HCT116 (cell line): ENCODE measurements around the gene AGBL1. TPM values are rescaled to one million over a fixed set of nuclear protein-coding genes. Genes with fewer than 3 reads are reported as not detected.
"Not testable (repeated sequence)": the region's sequence is repeated elsewhere in the genome, so short reads cannot be mapped to it uniquely, and the experiment has no call there.

Experiments used
- ATAC-seq: fragments of 200-7000 bp; cut with Tn5 transposase; 2 replicates; pipeline ENCODE4 v1.9.1; 2020; ENCODE audit warnings: mild to moderate bottlenecking, moderate library complexity
- BruUV-seq: library from RNA; stranded (reverse); fragments of 400-500 nt; replicated peaks from 2 replicates; lab custom pipeline; 2021; lab: Mats Ljungman, UMichigan
- CTCF ChIA-PET: fragments of 300-600 bp; sonication (Branson Sonifier 250); formaldehyde crosslinking; loops from one replicate; lab custom pipeline; 2021; ENCODE audit warnings: antibody characterized with exemption; lab: Charles Lee
- POLR2A ChIA-PET: fragments of 300-600, 350-600 bp; sonication (Branson Sonifier 250); formaldehyde crosslinking; loops from one replicate; lab custom pipeline; 2021; ENCODE audit warnings: antibody characterized with exemption; lab: Charles Lee
- RAD21 ChIA-PET, 2 experiments: fragments of 300-600 bp; sonication (Branson Sonifier 250); formaldehyde crosslinking; loops; one replicate each; lab custom pipeline; 2023; ENCODE audit warnings: low total read pairs in 2 of 2; ENCODE audit not compliant: uncharacterized antibody in 2 of 2, unreplicated experiment in 2 of 2, low non-redundant PET in 1 of 2; lab: Charles Lee
- DNase-seq: peaks from one replicate; pipeline ENCODE4 v3.0.0-alpha.2; 2010; ENCODE audit warnings: low read depth, low spot score
- H2AFZ ChIP-seq: fragments of 200-600 bp; shearing (Covaris generic), sonication (generic); 2 replicates; pipeline ENCODE4 v1.6.1; 2017; ENCODE audit warnings: low read depth, mixed run types, mixed read lengths, antibody characterized with exemption, low read length; ENCODE audit not compliant: poor library complexity, severe bottlenecking
- H3K27ac ChIP-seq: 2 replicates; pipeline ENCODE4 v1.5.1; 2012; ENCODE audit warnings: low read depth, low read length
- H3K27me3 ChIP-seq: fragments of 200-600 bp; sonication (generic); 2 replicates; pipeline ENCODE4 v1.6.1; 2016; ENCODE audit warnings: mixed run types, low read length, mixed read lengths; ENCODE audit not compliant: insufficient read depth
- H3K36me3 ChIP-seq, 2 experiments: fragments of 200-500 bp in 1 of 2; fragments of 200-600 bp in 1 of 2; sonication (Bioruptor generic) in 1 of 2; sonication (generic) in 1 of 2; 2 replicates each; pipeline versions ENCODE4 v1.5.1 to v1.6.1; 2014 to 2016; ENCODE audit warnings: low read length in 2 of 2, inconsistent platforms in 1 of 2, mixed read lengths in 1 of 2, mixed run types in 1 of 2; ENCODE audit not compliant: insufficient read depth in 2 of 2, control insufficient read depth in 1 of 2
- H3K4me1 ChIP-seq, 2 experiments: fragments of 200-600 bp in 1 of 2; sonication (generic) in 1 of 2; 2 replicates each; pipeline versions ENCODE4 v1.5.1 to v1.6.1; 2012 to 2017; ENCODE audit warnings: low read length in 2 of 2, inconsistent platforms in 1 of 2, mild to moderate bottlenecking in 1 of 2, mixed read lengths in 1 of 2, mixed run types in 1 of 2, moderate library complexity in 1 of 2; ENCODE audit not compliant: insufficient read depth in 2 of 2, control insufficient read depth in 1 of 2
- H3K4me2 ChIP-seq: fragments of 200-600 bp; sonication (generic); 2 replicates; pipeline ENCODE4 v1.6.1; 2017; ENCODE audit warnings: mixed run types, low read length, mixed read lengths
- H3K4me3 ChIP-seq, 2 experiments: fragments of 200-600 bp in 1 of 2; sonication (generic) in 1 of 2; replicated peaks in 1 of 2; 2 replicates each; pipeline ENCODE4 v1.5.1; 2011 to 2016; ENCODE audit warnings: low read length in 2 of 2, control low read depth in 1 of 2, low read depth in 1 of 2, mild to moderate bottlenecking in 1 of 2, mixed read lengths in 1 of 2, mixed run types in 1 of 2
- H3K79me2 ChIP-seq: fragments of 200-600 bp; sonication (generic); 2 replicates; pipeline ENCODE4 v1.6.1; 2017; ENCODE audit warnings: mild to moderate bottlenecking, mixed run types, low read length, moderate library complexity, mixed read lengths; ENCODE audit not compliant: insufficient read depth
- H3K9ac ChIP-seq: fragments of 200-600 bp; sonication (generic); 2 replicates; pipeline ENCODE4 v1.6.1; 2016; ENCODE audit warnings: low read length, mixed read lengths
- H3K9me2 ChIP-seq: fragments of 200-600 bp; sonication (generic), shearing (Covaris generic); 2 replicates; pipeline ENCODE4 v1.6.1; 2017; ENCODE audit warnings: mixed run types, mild to moderate bottlenecking, moderate library complexity; ENCODE audit not compliant: insufficient read depth
- H3K9me3 ChIP-seq, 2 experiments: fragments of 200-500 bp in 1 of 2; fragments of 200-600 bp in 1 of 2; sonication (Bioruptor generic) in 1 of 2; sonication (generic) in 1 of 2; 2 replicates each; pipeline ENCODE4 v1.6.1; 2014 to 2017; ENCODE audit warnings: low read length in 2 of 2, mixed read lengths in 2 of 2, inconsistent platforms in 1 of 2, low read depth in 1 of 2, mild to moderate bottlenecking in 1 of 2, mixed run types in 1 of 2, moderate library complexity in 1 of 2; ENCODE audit not compliant: control insufficient read depth in 1 of 2, insufficient read depth in 1 of 2
- H4K20me1 ChIP-seq: fragments of 200-600 bp; sonication (generic), shearing (Covaris generic); 2 replicates; pipeline ENCODE4 v1.6.1; 2017; ENCODE audit warnings: mixed run types, mild to moderate bottlenecking, moderate library complexity; ENCODE audit not compliant: insufficient read depth
- CEBPB ChIP-seq: IDR thresholded peaks from 2 replicates; pipeline ENCODE4 v1.6.1; 2012; ENCODE audit warnings: low read depth
- EZH2 ChIP-seq: fragments of 200-600 bp; sonication (generic); IDR thresholded peaks from 2 replicates; pipeline ENCODE4 v1.6.1; 2017; ENCODE audit warnings: antibody characterized with exemption, mixed run types
- FOSL1 ChIP-seq: IDR thresholded peaks from 2 replicates; pipeline ENCODE4 v1.6.1; 2012; ENCODE audit warnings: low read depth
- POLR2AphosphoS5 ChIP-seq: IDR thresholded peaks from 2 replicates; pipeline ENCODE4 v1.6.1; 2011; ENCODE audit warnings: mild to moderate bottlenecking, low read depth, low read length, moderate library complexity
- RAD21 ChIP-seq: IDR thresholded peaks from 2 replicates; pipeline ENCODE4 v1.6.1; 2012; ENCODE audit warnings: low read depth, mild to moderate bottlenecking
- SRF ChIP-seq: IDR thresholded peaks from 2 replicates; pipeline ENCODE4 v1.6.1; 2012; ENCODE audit warnings: low read depth
- ZFX ChIP-seq: fragments of 450-650 bp; IDR thresholded peaks from 2 replicates; pipeline ENCODE4 v1.6.1; 2017
- intact Hi-C: fragments of 100-400 bp; cut with micrococcal nuclease; formaldehyde crosslinking; loops from 2 replicates; pipeline ENCODE4 v1.10.0; 2022
- total RNA-seq: library from RNA; stranded (reverse); gene quantifications from one replicate; pipeline ENCODE4 v1.2.1, GENCODE V29; 2021; ENCODE audit not compliant: unreplicated experiment
- TF ChIP-seq, protein P1 (sequence below), 3 experiments: fragments of 200-600 bp in 1 of 3; sonication (generic) in 1 of 3; IDR thresholded peaks in 2 of 3; conservative IDR thresholded peaks in 1 of 3; 2 replicates each; pipeline ENCODE4 v1.5.1; 2012 to 2017; ENCODE audit warnings: low read depth in 2 of 3, low read length in 2 of 3, antibody characterized with exemption in 1 of 3, borderline replicate concordance in 1 of 3, control low read depth in 1 of 3, mild to moderate bottlenecking in 1 of 3, mixed read lengths in 1 of 3, mixed run types in 1 of 3, moderate library complexity in 1 of 3; ENCODE audit not compliant: insufficient read depth in 1 of 3
- TF ChIP-seq, protein P2 (sequence below): IDR thresholded peaks from 2 replicates; pipeline ENCODE4 v1.6.1; 2012
- TF ChIP-seq, protein P3 (sequence below): IDR thresholded peaks from 2 replicates; pipeline ENCODE4 v1.6.1; 2012

AGBL1 gene
- total RNA-seq, 1 experiment from 2014 or later = not detected

DNA sequence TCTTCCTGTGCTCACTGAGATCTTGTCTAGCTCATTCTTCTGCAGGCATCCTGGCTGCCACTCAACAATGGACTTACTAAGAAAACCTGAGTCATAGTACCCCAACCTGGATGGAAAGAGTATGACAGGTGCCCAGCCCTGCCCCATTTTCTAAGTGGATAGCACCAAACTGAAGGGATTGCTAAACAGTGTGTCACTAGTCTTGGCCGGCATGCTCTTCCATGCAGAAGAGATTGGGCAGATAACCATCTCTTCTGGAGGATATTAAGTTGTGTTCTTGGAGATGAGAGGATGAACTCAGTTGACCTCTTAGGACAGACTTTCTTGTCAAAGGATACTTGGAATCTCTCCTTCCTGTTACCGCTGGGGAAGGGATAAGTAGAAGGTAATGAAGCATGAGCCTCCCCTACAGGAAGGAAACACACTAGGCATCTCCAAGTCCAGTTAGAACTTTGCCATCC lies 797.5 kb downstream of the AGBL1 start:
- no peaks in the 10 kb centered on the region for H3K4me1 ChIP-seq
- CTCF ChIA-PET = no interaction called here
- intact Hi-C loops = no loop called here
- POLR2A ChIA-PET = no interaction called here
- H4K20me1 ChIP-seq = no peaks in the 10 kb centered on the region
- no peak overlapping the region for H3K27ac ChIP-seq
- no peaks in the 10 kb centered on the region for H3K27me3 ChIP-seq
- no peak for DNase-seq
- no peaks in the 10 kb centered on the region for H3K36me3 ChIP-seq
- no TSS peak for BruUV-seq
- RAD21 ChIA-PET = no interaction called here
- no peak overlapping the region for H3K9ac ChIP-seq
- H3K4me2 ChIP-seq = no peak overlapping the region
- no peaks in the 10 kb centered on the region for H3K9me2 ChIP-seq
- H3K79me2 ChIP-seq = no peaks in the 10 kb centered on the region
- no peak overlapping the region for H2AFZ ChIP-seq
- H3K9me3 ChIP-seq = peaks cover 0 to 22% of the 10 kb centered on the region in 2 experiments; a peak in 2 of 4 replicates
- TF ChIP-seq, protein P1, sequence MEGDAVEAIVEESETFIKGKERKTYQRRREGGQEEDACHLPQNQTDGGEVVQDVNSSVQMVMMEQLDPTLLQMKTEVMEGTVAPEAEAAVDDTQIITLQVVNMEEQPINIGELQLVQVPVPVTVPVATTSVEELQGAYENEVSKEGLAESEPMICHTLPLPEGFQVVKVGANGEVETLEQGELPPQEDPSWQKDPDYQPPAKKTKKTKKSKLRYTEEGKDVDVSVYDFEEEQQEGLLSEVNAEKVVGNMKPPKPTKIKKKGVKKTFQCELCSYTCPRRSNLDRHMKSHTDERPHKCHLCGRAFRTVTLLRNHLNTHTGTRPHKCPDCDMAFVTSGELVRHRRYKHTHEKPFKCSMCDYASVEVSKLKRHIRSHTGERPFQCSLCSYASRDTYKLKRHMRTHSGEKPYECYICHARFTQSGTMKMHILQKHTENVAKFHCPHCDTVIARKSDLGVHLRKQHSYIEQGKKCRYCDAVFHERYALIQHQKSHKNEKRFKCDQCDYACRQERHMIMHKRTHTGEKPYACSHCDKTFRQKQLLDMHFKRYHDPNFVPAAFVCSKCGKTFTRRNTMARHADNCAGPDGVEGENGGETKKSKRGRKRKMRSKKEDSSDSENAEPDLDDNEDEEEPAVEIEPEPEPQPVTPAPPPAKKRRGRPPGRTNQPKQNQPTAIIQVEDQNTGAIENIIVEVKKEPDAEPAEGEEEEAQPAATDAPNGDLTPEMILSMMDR (IDR thresholded peaks at IDR 0.05 in 2 of 3, conservative IDR thresholded peaks at IDR 0.05 in 1 of 3; ENCODE audit: borderline replicate concordance in 1 of 3, insufficient read depth in 1 of 3, low read depth in 2 of 3, low read length in 2 of 3) = no peak
- TF ChIP-seq CEBPB (no peak), SRF (no peak), POLR2AphosphoS5 (no peak), FOSL1 (no peak), EZH2 (no peak), ZFX (no peak), RAD21 (no peak)
- TF ChIP-seq, protein P2, sequence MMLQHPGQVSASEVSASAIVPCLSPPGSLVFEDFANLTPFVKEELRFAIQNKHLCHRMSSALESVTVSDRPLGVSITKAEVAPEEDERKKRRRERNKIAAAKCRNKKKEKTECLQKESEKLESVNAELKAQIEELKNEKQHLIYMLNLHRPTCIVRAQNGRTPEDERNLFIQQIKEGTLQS = no peak
- TF ChIP-seq, protein P3, sequence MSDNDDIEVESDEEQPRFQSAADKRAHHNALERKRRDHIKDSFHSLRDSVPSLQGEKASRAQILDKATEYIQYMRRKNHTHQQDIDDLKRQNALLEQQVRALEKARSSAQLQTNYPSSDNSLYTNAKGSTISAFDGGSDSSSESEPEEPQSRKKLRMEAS = no peak
- H3K4me3 ChIP-seq = no peak overlapping the region
- no peak for ATAC-seq

DNA sequence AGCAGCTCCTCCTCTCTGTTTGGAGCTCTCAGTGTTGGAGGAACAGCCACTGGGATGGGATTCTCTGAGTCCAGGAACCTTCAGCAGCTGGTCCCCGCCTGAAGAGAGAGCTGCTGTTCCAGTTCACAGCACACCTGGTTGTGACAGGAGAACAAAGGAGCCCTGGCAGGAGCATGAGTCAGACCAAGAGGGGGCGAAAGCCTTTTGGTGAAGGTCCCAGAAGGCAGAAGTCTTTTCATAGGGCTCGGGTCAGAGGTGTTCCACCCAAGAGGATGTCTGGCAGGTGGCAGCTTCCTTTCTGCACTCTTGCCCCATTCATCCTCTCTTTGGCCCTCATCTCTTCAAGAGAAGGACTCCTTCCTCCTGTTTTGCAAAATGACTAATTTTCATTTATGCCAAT lies 799.2 kb downstream of the AGBL1 start:
- CTCF ChIA-PET, H3K36me3 ChIP-seq, DNase-seq, H3K4me2 ChIP-seq, H3K4me1 ChIP-seq, H3K27ac ChIP-seq, ATAC-seq, POLR2A ChIA-PET, H3K9ac ChIP-seq, BruUV-seq, H3K27me3 ChIP-seq, H3K4me3 ChIP-seq, H3K79me2 ChIP-seq, H2AFZ ChIP-seq, intact Hi-C loops, H3K9me2 ChIP-seq, RAD21 ChIA-PET, H4K20me1 ChIP-seq: not testable (repeated sequence)
- H3K9me3 ChIP-seq = peaks cover 3 to 17% of the 10 kb centered on the region in 2 experiments; a peak in 2 of 4 replicates
